Progenitor cell of endocrine pancreas (in vitro differentiated cells): ENCODE results near the gene GSTM3. TPM values are rescaled to one million over a fixed set of nuclear protein-coding genes. Genes with fewer than 3 reads are reported as not detected.

Source experiments
- DNase-seq: peaks from one replicate; pipeline ENCODE4 v3.0.0; 2021; ENCODE audit warnings: low spot score; ENCODE audit not compliant: unreplicated experiment
- H3K27ac Mint-ChIP-seq: 2 replicates; pipeline ENCODE4 v1.8.0; 2021; ENCODE audit warnings: mild to moderate bottlenecking, moderate library complexity, mixed read lengths
- H3K27me3 Mint-ChIP-seq: 2 replicates; pipeline ENCODE4 v1.8.0; 2021; ENCODE audit warnings: mixed read lengths
- H3K36me3 Mint-ChIP-seq: 2 replicates; pipeline ENCODE4 v1.8.0; 2022; ENCODE audit warnings: mixed read lengths; ENCODE audit not compliant: insufficient read depth
- H3K4me1 Mint-ChIP-seq: 2 replicates; pipeline ENCODE4 v1.8.0; 2021; ENCODE audit warnings: low read depth, mixed read lengths
- H3K4me3 Mint-ChIP-seq: 2 replicates; pipeline ENCODE4 v1.8.0; 2021; ENCODE audit warnings: low read depth, mild to moderate bottlenecking, moderate library complexity, mixed read lengths
- H3K9me3 Mint-ChIP-seq: 2 replicates; pipeline ENCODE4 v1.8.0; 2021; ENCODE audit warnings: low read depth, mixed read lengths
- CTCF ChIP-seq: fragments of 200-600 bp; sonication (generic); IDR thresholded peaks from one replicate; pipeline ENCODE4 v1.5.0; 2021; ENCODE audit warnings: antibody characterized with exemption, mild to moderate bottlenecking; ENCODE audit not compliant: unreplicated experiment
- total RNA-seq: library from RNA; stranded (reverse); gene quantifications from 2 replicates; pipeline ENCODE4 v1.2.1, GENCODE V29; 2021

GSTM3 gene
- total RNA-seq, 1 donor from 2014 or later, result 83.1 TPM

GRCh38 chr1:109739738-109740614 is 862 bp downstream of the GSTM3 start:
- H3K27me3 Mint-ChIP-seq, result no peaks in the 10 kb centered on the region
- no peak for TF ChIP-seq CTCF
- H3K9me3 Mint-ChIP-seq, result no peaks in the 10 kb centered on the region
- peak; percentile 80 for DNase-seq
- peak overlapping the region; percentile 89 for H3K4me3 Mint-ChIP-seq
- peaks cover 24% of the 10 kb centered on the region for H3K4me1 Mint-ChIP-seq
- H3K27ac Mint-ChIP-seq, result peak overlapping the region; percentile 96
- peaks cover 27% of the 10 kb centered on the region for H3K36me3 Mint-ChIP-seq

GRCh38 chr1:109733236-109733870 is 7.5 kb downstream of the GSTM3 start:
- peak overlapping the region; percentile 97 for H3K27ac Mint-ChIP-seq
- DNase-seq, result no peak

GRCh38 chr1:109732390-109732881 is 8.4 kb downstream of the GSTM3 start:
- peak overlapping the region; percentile 97 for H3K27ac Mint-ChIP-seq
- no peaks in the 10 kb centered on the region for H3K27me3 Mint-ChIP-seq
- peaks cover 27% of the 10 kb centered on the region for H3K36me3 Mint-ChIP-seq
- peak overlapping the region; percentile 66 for H3K4me3 Mint-ChIP-seq
- peaks cover 54% of the 10 kb centered on the region for H3K4me1 Mint-ChIP-seq
- no peak for TF ChIP-seq CTCF
- peaks cover 5% of the 10 kb centered on the region for H3K9me3 Mint-ChIP-seq
- no peak for DNase-seq

More at GRCh38 chr1:109733236-109733870, 7.5 kb downstream of the GSTM3 start:
- peaks cover 58% of the 10 kb centered on the region for H3K4me1 Mint-ChIP-seq
- peak overlapping the region; percentile 66 for H3K4me3 Mint-ChIP-seq
- peaks cover 5% of the 10 kb centered on the region for H3K9me3 Mint-ChIP-seq
- no peak for TF ChIP-seq CTCF
- no peaks in the 10 kb centered on the region for H3K27me3 Mint-ChIP-seq
- H3K36me3 Mint-ChIP-seq, result peaks cover 36% of the 10 kb centered on the region

- H3K27me3 Mint-ChIP-seq, result no peaks in the 10 kb centered on the region
- no peak for TF ChIP-seq CTCF
- H3K9me3 Mint-ChIP-seq, result peaks cover 17% of the 10 kb centered on the region
- peaks cover 18% of the 10 kb centered on the region for H3K36me3 Mint-ChIP-seq
- no peak for DNase-seq
- H3K4me3 Mint-ChIP-seq, result peak overlapping the region; percentile 40
- peaks cover 59% of the 10 kb centered on the region for H3K4me1 Mint-ChIP-seq
- peak overlapping the region; percentile 97 for H3K27ac Mint-ChIP-seq
These were observed 10.2 kb downstream of the GSTM3 start for GRCh38 chr1:109730666-109731065.

GRCh38 chr1:109728870-109729269 is 12.0 kb downstream of the GSTM3 start:
- DNase-seq, result no peak
- peaks cover 50% of the 10 kb centered on the region for H3K4me1 Mint-ChIP-seq
- H3K4me3 Mint-ChIP-seq, result no peak overlapping the region
- peaks cover 14% of the 10 kb centered on the region for H3K9me3 Mint-ChIP-seq
- peaks cover 6% of the 10 kb centered on the region for H3K36me3 Mint-ChIP-seq
- no peaks in the 10 kb centered on the region for H3K27me3 Mint-ChIP-seq
- TF ChIP-seq CTCF, result no peak
- H3K27ac Mint-ChIP-seq, result peak overlapping the region; percentile 78
